Adrenal gland (tissue), 12 donors: ENCODE results near the gene PEX11B. TPM values are rescaled to one million over a fixed set of nuclear protein-coding genes. Genes with fewer than 3 reads are reported as not detected.

ENCODE experiments used
- DNase-seq, 7 donors: peaks; one replicate each; pipeline ENCODE4 v3.0.0-alpha.2; 2019 to 2020
- H3K27ac ChIP-seq, 5 donors: fragments of 200-600 bp; sonication (generic) in 4 of 5; 1 replicate in 3 of 5; 2 replicates in 2 of 5; pipeline versions ENCODE4 v1.5.1 to v1.8.0; 2016 to 2020; ENCODE audit warnings: mild to moderate bottlenecking in 1 of 5
- H3K27me3 ChIP-seq: fragments of 200-600 bp; 2 replicates; pipeline ENCODE4 v1.8.0; 2021
- H3K36me3 ChIP-seq, 2 donors: fragments of 200-600 bp; replicated peaks in 1 of 2; 1 replicate in 1 of 2; 2 replicates in 1 of 2; pipeline versions ENCODE4 v1.5.1 to v1.8.0; 2018 to 2022
- H3K4me1 ChIP-seq, 2 donors: fragments of 200-600 bp; replicated peaks in 1 of 2; 1 replicate in 1 of 2; 2 replicates in 1 of 2; pipeline versions ENCODE4 v1.5.1 to v1.8.0; 2018 to 2021
- H3K4me3 ChIP-seq, 4 donors: fragments of 200-600 bp; sonication (generic) in 3 of 4; one replicate each; pipeline ENCODE4 v1.5.1; 2016 to 2018
- H3K9me3 ChIP-seq, 3 donors: fragments of 200-600 bp; sonication (generic) in 1 of 3; replicated peaks in 1 of 3; 1 replicate in 2 of 3; 2 replicates in 1 of 3; pipeline versions ENCODE4 v1.5.1 to v1.8.0; 2016 to 2021
- POLR2A ChIP-seq, 2 donors: fragments of 450-650 bp; IDR thresholded peaks; one replicate each; pipeline ENCODE4 v1.6.1; 2017; ENCODE audit warnings: antibody characterized with exemption in 2 of 2, mild to moderate bottlenecking in 2 of 2, moderate library complexity in 1 of 2
- WGBS, 4 donors: extraction: QIAGEN DNeasy Blood & Tissue Kit in 2 of 4; methylation state at CpG; one replicate each; pipeline versions ENCODE4 v1.1.5 to v1.1.7; 2013 to 2017; 5-methylcytosine and 5-hydroxymethylcytosine counted together
- intact Hi-C, 2 donors: fragments of 100-400 bp; cut with DNase I; formaldehyde crosslinking; loops; one replicate each; pipeline versions ENCODE4 v1.14.1 to v1.15.0; 2022 to 2023
- polyA plus RNA-seq, 3 donors: library from polyadenylated mRNA; stranded (reverse); fragments of 200-250 nt in 2 of 3; fragments of 350-450 nt in 1 of 3; fragmentation: Illumina TruSeq in 1 of 3; extraction: RNeasy Lipid Tissue Mini Kit (QIAGEN cat#74804) in 1 of 3; gene quantifications; one replicate each; pipeline ENCODE4 v1.2.3, GENCODE V29; 2013 to 2014
- total RNA-seq, 9 donors: library from RNA; depleted of rRNA in 4 of 9; stranded (reverse); fragments of >200 nt in 4 of 9; fragments of 120-200 nt in 1 of 9; fragmentation: NEBNext Ultra II Directional in 1 of 9; extraction: Animal tissue kit (Norgen Biotek cat#: 25700) in 1 of 9; gene quantifications; one replicate each; pipeline versions ENCODE4 v1.1.0 to v1.2.4, GENCODE V29; 2013 to 2023
- TF ChIP-seq, protein P1 (sequence below), 6 experiments: fragments of 450-650 bp in 4 of 6; fragments of 200-600 bp in 2 of 6; sonication (generic) in 1 of 6; IDR thresholded peaks; 1 replicate in 5 of 6; 2 replicates in 1 of 6; pipeline versions ENCODE4 v1.5.1 to v1.8.0; 2016 to 2021; ENCODE audit warnings: antibody characterized with exemption in 6 of 6, mild to moderate bottlenecking in 2 of 6, moderate library complexity in 1 of 6
- donor health status: healthy with polysubstance abuse.
- donor health status: Bipolar disorder and iron deficiency.
- donor health status: DM: yes; HTN: yes; CAD: no.
- donor health status: DM: no; HTN: no; CAD: no.
- donor health status: DM: no; HTN: no; CAD: no.
- donor health status: DM: yes; HTN: yes; CAD: no.

The PEX11B gene
- total and polyA plus RNA-seq, 12 donors = 21.2 to 52.9 (median 32.4) TPM

DNA sequence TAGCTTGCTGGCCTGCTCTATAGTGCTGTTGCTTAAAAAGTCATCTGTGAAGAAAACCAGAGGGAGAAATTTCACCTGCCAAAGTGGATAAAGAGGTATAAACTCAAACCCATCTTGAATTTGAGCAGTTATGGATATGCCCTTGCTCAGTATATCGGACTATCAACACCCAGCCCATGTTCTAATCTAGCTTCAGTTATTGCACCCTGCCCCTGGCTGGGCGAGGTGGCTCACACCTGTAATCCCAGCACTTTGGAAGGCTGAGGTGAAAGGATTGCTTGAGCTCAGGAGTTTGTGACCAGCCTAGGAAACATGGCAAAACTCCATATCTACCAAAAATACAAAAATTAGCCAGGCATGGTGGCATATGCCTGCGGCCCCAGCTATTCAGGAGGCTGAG lies 26.0 kb upstream of the PEX11B start:
- TF ChIP-seq, protein P1, sequence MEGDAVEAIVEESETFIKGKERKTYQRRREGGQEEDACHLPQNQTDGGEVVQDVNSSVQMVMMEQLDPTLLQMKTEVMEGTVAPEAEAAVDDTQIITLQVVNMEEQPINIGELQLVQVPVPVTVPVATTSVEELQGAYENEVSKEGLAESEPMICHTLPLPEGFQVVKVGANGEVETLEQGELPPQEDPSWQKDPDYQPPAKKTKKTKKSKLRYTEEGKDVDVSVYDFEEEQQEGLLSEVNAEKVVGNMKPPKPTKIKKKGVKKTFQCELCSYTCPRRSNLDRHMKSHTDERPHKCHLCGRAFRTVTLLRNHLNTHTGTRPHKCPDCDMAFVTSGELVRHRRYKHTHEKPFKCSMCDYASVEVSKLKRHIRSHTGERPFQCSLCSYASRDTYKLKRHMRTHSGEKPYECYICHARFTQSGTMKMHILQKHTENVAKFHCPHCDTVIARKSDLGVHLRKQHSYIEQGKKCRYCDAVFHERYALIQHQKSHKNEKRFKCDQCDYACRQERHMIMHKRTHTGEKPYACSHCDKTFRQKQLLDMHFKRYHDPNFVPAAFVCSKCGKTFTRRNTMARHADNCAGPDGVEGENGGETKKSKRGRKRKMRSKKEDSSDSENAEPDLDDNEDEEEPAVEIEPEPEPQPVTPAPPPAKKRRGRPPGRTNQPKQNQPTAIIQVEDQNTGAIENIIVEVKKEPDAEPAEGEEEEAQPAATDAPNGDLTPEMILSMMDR (IDR thresholded peaks at IDR 0.05) = no peak
- no peak for TF ChIP-seq POLR2A (IDR thresholded peaks at IDR 0.05)
- WGBS, 4 donors = 85 to 100% (median 96%) methylated on average over 3 of the region's 3 CpGs
- H3K27ac ChIP-seq = no peak overlapping the region
- no peak overlapping the region for H3K4me3 ChIP-seq
- H3K36me3 ChIP-seq = peaks cover 0 to 35% of the 10 kb centered on the region in 2 donors
- no peaks in the 10 kb centered on the region for H3K9me3 ChIP-seq
- intact Hi-C loops = no loop called here
- no peak for DNase-seq
- H3K27me3 ChIP-seq = no peaks in the 10 kb centered on the region
- peaks cover 0 to 5% of the 10 kb centered on the region in 2 donors for H3K4me1 ChIP-seq

DNA sequence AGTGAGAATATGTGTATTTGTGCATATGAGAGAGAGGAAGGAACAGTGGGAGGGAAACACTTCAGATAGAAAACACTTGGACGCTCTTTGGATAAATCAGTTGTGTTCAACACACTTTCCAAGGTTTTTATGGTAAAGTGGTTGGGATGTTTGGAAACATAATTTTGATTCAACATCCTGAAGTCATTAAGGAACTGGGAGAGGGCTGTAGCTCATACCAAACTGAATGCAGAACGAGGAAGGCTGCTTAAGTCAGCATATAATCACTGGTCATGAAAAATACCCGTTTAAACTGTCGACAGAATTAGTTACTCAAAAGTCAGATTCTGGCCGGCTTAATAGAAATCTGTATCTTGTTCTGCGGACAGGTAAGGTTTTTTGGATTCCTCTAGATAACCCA lies 24.4 kb upstream of the PEX11B start:
- no peak overlapping the region for H3K4me3 ChIP-seq
- WGBS, 4 donors = 89 to 92% (median 90%) methylated on average over 6 of the region's 6 CpGs
- H3K27ac ChIP-seq = no peak overlapping the region
- no peaks in the 10 kb centered on the region for H3K4me1 ChIP-seq
- TF ChIP-seq POLR2A (IDR thresholded peaks at IDR 0.05) = no peak
- TF ChIP-seq, protein P1 (IDR thresholded peaks at IDR 0.05) = no peak
- no peaks in the 10 kb centered on the region for H3K9me3 ChIP-seq
- H3K36me3 ChIP-seq = peaks cover 0 to 37% of the 10 kb centered on the region in 2 donors
- intact Hi-C loops = no loop called here
- DNase-seq = no peak
- H3K27me3 ChIP-seq = no peaks in the 10 kb centered on the region

DNA sequence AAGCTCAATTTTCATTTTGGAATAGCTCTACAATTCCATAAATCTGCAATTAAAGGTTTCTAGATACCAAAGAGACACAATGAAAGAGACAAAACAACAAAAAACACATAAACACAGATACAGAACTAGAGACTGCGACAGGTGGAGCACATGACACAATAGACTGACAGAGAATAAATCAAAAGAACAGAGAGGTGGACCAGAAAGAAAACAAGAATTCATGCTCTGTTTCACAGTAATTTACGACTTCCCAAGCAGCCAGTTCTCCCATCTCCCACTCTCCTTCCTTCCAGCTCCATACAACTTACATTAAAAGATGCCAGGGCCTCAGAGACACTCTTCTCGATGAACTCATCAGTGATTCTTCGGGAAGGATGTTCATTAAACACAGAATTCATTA lies 23.9 kb upstream of the PEX11B start:
- TF ChIP-seq POLR2A (IDR thresholded peaks at IDR 0.05) = no peak
- TF ChIP-seq, protein P1 (IDR thresholded peaks at IDR 0.05) = no peak
- intact Hi-C loops = no loop called here
- Histone ChIP-seq H3K9me3 (no peaks in the 10 kb centered on the region), H3K36me3 (peaks cover 0 to 40% of the 10 kb centered on the region in 2 donors), H3K27ac (no peak overlapping the region), H3K4me3 (no peak overlapping the region), H3K4me1 (no peaks in the 10 kb centered on the region), H3K27me3 (no peaks in the 10 kb centered on the region)
- WGBS, 4 donors = 85 to 95% (median 89%) methylated on average over 4 of the region's 4 CpGs
- no peak for DNase-seq

DNA sequence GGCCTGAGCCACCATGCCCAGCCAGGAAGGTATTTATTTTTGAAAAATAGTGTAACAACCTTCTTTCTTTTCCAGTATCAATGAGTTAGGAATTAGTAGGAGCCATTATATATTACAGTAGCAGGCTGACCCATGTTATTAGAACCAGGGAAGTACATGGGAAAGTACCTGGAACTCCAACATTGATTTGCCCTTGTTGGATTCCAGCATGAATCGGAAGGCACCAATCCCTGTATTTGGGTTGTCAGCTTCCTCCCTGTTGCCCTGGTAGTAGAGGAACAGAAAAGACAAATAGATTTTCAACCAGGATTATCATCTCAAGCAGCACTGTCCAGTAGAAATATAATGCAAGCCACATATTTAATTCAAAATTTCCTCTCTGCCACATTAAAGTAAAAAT lies 18.9 kb upstream of the PEX11B start:
- H3K9me3 ChIP-seq = no peaks in the 10 kb centered on the region
- 74 to 87% (median 75%) methylated on average over 1 of the region's 1 CpG for WGBS, 4 donors
- H3K4me1 ChIP-seq = peaks cover 0 to 8% of the 10 kb centered on the region in 2 donors
- H3K36me3 ChIP-seq = peaks cover 0 to 54% of the 10 kb centered on the region in 2 donors
- intact Hi-C loops = no loop called here
- H3K27me3 ChIP-seq = no peaks in the 10 kb centered on the region
- H3K27ac ChIP-seq = no peak overlapping the region
- no peak for TF ChIP-seq POLR2A (IDR thresholded peaks at IDR 0.05)
- TF ChIP-seq, protein P1 (IDR thresholded peaks at IDR 0.05) = no peak
- H3K4me3 ChIP-seq = no peak overlapping the region
- no peak for DNase-seq
